Fibroblast of skin of scalp (primary cell): ENCODE data around the gene NFKBIL1.
"Not testable (repeated sequence)": the region's sequence is repeated elsewhere in the genome, so short reads cannot be mapped to it uniquely, and the experiment has no call there.

Experiments used
- DNase-seq: peaks from one replicate; pipeline ENCODE4 v3.0.0-alpha.2; 2013

NFKBIL1 gene

DNA sequence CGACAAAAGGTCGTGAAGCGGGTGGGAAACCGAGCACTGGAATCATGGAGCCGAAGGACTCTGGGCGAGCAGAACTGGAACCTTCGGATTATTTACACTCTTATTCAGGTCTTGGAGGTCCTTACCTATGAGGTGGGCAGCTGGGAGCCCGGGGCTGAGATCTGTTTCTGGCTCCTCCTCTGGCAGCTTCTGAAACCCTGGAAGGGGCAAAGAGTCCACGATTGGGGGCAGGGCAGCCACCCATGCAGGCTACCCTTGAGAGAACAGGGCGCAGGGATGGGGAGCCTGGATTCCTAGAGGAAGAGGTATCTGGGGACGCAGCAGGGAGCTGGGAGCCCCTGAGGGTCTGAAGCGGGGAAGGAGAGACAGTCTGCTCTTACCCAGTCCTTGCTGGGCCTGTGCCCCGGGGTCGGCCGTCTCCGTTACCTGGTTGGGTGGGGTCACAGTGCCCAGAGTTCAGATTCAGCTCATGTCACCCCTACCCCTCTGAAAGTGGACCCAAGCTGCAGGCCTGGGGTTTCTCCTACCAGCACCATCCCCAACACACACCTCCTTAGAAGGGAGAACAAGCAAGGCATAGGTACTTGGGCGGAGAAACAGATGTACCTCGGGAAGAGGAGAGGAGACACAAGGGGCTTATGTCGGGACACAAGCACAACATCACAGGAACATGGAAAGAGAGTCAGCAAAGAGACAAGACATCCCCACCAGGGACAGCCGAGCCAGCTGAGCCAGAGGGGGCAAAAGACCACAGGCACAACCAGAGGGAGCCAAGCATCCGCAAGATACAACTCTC lies 34.2 kb downstream of the NFKBIL1 start:
- peak; percentile 12 for DNase-seq

DNA sequence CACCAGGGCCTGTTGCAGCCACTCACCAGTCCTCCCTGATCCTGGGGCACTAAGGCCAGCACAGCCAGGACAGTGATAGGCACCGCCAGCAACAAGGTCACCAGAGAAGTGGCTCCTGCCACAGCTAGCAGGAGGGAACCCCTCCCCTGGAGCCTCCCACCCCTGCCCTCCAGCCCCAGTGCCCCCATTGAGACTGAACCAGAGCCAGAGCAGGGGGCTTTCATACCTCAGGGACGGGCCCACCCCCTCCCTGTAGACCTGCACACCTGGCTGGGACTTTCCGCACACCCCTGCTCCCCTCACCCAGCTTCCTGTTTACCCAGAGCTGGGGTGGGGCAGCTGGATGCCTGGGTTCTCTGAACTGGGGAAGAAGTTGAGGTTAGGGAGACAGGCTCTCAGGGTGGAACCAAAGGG lies 34.8 kb downstream of the NFKBIL1 start, which contains the start of gene LTB:
TSS of gene LTB (minus strand) at position 195 of the 414 bp plus-strand sequence. CDS start at position 188, 7 bp downstream.
- no peak for DNase-seq

- no peak for DNase-seq
Observed at GRCh38 chr6:31585491-31585890, 38.1 kb downstream of the NFKBIL1 start.

DNA sequence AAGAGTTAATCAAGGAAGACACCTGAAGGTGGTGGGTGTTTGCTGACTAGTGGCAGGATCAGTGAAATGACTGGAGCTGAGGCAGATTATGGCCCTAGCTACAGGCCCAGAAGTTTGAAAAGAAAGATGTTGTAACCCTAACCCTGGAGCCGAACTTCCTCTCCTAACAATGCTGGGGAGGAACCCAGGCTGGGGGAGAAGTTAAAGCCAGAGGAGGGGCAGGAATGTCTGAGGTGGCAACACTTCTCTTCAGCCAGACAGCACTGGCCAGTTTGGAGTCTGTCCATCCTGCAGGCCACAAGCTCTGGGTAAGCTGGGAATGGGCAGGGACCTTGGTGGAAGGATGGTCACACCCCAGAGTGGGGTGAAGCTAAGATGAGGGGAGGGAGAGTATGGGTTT lies 38.6 kb downstream of the NFKBIL1 start, which contains the start of gene LST1:
TSS of gene LST1 (plus strand) at position 270 of the 400 bp plus-strand sequence. CDS start 1,023 bp downstream, outside the sequence.
- no peak for DNase-seq

DNA sequence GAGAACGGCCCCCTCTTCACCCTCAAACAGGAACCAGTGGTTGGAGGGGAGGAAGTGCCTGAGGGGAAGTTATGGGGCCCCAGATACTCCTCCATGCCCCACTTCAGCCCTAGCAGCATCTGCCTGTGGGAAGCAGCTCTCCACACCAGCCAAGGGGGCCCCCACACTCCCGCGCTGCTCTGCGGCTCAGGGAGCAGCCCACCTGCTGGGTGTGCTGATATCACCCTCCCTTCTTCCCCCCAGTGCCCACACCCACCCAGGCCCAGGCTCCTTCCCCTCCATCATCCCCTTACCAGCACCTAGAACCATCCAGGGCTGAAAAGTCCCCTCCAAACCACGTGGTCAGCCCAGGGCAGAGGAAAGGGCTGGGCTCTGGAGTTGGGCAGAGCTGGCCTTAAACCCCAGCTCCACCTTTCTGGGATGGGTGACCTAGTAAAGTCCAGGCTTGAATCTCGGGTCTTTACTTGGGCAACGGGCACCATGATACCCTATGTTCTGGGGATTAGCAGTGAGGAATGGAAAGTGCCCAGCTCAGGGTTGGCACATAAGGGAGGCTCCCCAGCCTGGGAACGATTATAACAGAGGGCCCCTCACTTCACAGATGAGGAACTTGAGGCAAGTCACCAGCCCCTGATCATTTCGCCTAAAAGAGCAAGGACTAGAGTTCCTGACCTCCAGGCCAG lies 39.3 kb downstream of the NFKBIL1 start:
- DNase-seq = no peak

- DNase-seq = no peak
Observed at GRCh38 chr6:31587791-31588777, 40.7 kb downstream of the NFKBIL1 start.

GRCh38 chr6:31588871-31589650 lies 41.7 kb downstream of the NFKBIL1 start:
- DNase-seq = no peak

GRCh38 chr6:31590691-31591090 lies 43.3 kb downstream of the NFKBIL1 start:
- not testable (repeated sequence) for DNase-seq

DNA sequence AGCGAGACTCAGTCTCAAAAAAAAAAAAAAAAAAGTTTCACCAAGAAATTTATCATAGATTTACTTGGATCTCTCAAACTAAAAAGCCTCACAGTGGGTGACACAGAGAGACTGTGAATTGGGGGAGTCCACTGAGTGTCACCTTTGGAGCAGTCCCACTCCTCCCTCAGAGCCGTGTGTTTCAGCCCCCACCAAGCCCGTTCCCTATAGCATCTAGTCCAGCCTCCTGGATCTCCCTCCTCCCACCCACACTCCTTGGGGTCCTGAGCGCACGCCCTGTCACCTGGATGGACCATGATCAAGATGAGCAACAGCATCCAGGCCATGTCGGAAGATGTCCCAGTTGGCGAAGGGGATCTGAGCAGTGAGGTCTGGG lies 45.0 kb downstream of the NFKBIL1 start:
- no peak for DNase-seq

- DNase-seq = peak; percentile 50
Observed at GRCh38 chr6:31597006-31597405, 49.6 kb downstream of the NFKBIL1 start.

DNA sequence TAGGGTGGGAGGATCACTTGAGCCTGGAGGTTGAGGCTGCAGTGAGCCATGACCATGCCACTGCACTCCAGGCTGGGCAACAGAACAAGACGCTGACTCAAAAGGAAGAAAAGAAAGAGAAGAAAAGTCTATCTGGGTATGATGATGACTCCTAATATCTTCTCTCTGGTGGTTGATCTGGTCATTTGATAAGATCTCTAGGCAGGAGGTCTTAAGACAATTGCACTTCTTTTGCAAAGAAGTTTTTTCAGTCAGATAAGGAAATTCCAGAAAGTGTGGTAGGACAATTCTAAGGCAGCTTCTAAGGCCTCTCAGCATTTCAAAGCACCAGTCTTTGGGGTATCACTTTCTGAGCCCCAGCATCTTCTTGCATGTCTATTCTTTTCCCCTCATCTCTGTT lies 59.9 kb downstream of the NFKBIL1 start:
- no peak for DNase-seq
